Coronary artery (tissue), 2 donors: ENCODE measurements around the gene ELF1.

ENCODE experiments used
- DNase-seq: peaks from one replicate; pipeline ENCODE4 v3.0.0-alpha.2; 2017; ENCODE audit warnings: low spot score
- H3K27ac ChIP-seq, 2 donors: fragments of 200-600 bp; sonication (generic); one replicate each; pipeline ENCODE4 v1.5.1; 2016 to 2019
- H3K4me3 ChIP-seq: fragments of 200-600 bp; sonication (generic); 2 replicates; pipeline ENCODE4 v1.5.1; 2016; ENCODE audit warnings: mild to moderate bottlenecking, moderate library complexity
- CTCF ChIP-seq: fragments of 200-600 bp; sonication (generic); IDR thresholded peaks from one replicate; pipeline ENCODE4 v1.5.1; 2019; ENCODE audit warnings: antibody characterized with exemption

ELF1 gene

GRCh38 chr13:40984668-40985366 lies 34.3 kb downstream of the ELF1 start:
- H3K4me3 ChIP-seq, result peak overlapping the region; percentile 53

GRCh38 chr13:40983725-40984667 lies 35.1 kb downstream of the ELF1 start:
- H3K4me3 ChIP-seq, result peak overlapping the region; percentile 53
- no peak for DNase-seq

More at GRCh38 chr13:40984668-40985366, 34.3 kb downstream of the ELF1 start:
- no peak for TF ChIP-seq CTCF
- no peak for DNase-seq
- H3K27ac ChIP-seq, result peak overlapping the region; percentile 54 to 64

GRCh38 chr13:40983259-40983658 lies 35.9 kb downstream of the ELF1 start:
- Histone ChIP-seq H3K4me3 (peak overlapping the region; percentile 30), H3K27ac (peak overlapping the region; percentile 64 to 66)
- no peak for TF ChIP-seq CTCF
- DNase-seq, result no peak

More at GRCh38 chr13:40983725-40984667, 35.1 kb downstream of the ELF1 start:
- no peak for TF ChIP-seq CTCF
- peak overlapping the region; percentile 64 to 66 for H3K27ac ChIP-seq

GRCh38 chr13:40982772-40983171 lies 36.3 kb downstream of the ELF1 start:
- peak overlapping the region in 1 of 2 donors; percentile 66 for H3K27ac ChIP-seq

GRCh38 chr13:40981949-40982348 lies 37.2 kb downstream of the ELF1 start:
- no peak for DNase-seq
- peak overlapping the region; percentile 30 for H3K4me3 ChIP-seq
- peak overlapping the region; percentile 66 to 69 for H3K27ac ChIP-seq
- TF ChIP-seq CTCF, result no peak

More at GRCh38 chr13:40982772-40983171, 36.3 kb downstream of the ELF1 start:
- peak overlapping the region; percentile 30 for H3K4me3 ChIP-seq
- DNase-seq, result no peak
- TF ChIP-seq CTCF, result no peak

- no peak for DNase-seq
- no peak for TF ChIP-seq CTCF
- peak overlapping the region; percentile 30 for H3K4me3 ChIP-seq
- H3K27ac ChIP-seq, result peak overlapping the region; percentile 39 to 66
These were observed 37.8 kb downstream of the ELF1 start for GRCh38 chr13:40981361-40981760.
